GM19452 (cell line): ENCODE measurements around the gene IL36A.

Source experiments
- ATAC-seq: cut with Tn5 transposase; IDR thresholded peaks from one replicate; pipeline ENCODE4 v1.9.1; 2021; ENCODE audit not compliant: unreplicated experiment

Gene IL36A

DNA sequence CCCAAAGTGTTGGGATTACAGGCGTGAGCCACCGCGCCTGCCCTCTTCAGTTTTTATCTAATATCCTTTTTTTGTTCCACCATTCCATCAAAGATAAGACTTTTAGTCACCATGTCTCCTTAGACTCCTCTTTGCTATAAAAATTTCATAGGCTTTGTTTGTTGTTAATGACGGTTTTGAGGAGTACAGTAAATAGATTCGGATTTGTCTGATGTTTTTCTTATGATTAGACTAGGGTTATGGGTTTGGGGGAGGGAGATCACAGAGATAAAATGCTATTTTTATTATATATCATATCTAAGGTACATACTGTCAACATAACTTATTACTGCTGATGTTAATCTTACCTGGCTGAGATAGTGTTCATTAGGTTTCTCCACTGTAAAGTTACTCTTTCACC, 41.2 kb downstream of the IL36A start:
- no peak for ATAC-seq

DNA sequence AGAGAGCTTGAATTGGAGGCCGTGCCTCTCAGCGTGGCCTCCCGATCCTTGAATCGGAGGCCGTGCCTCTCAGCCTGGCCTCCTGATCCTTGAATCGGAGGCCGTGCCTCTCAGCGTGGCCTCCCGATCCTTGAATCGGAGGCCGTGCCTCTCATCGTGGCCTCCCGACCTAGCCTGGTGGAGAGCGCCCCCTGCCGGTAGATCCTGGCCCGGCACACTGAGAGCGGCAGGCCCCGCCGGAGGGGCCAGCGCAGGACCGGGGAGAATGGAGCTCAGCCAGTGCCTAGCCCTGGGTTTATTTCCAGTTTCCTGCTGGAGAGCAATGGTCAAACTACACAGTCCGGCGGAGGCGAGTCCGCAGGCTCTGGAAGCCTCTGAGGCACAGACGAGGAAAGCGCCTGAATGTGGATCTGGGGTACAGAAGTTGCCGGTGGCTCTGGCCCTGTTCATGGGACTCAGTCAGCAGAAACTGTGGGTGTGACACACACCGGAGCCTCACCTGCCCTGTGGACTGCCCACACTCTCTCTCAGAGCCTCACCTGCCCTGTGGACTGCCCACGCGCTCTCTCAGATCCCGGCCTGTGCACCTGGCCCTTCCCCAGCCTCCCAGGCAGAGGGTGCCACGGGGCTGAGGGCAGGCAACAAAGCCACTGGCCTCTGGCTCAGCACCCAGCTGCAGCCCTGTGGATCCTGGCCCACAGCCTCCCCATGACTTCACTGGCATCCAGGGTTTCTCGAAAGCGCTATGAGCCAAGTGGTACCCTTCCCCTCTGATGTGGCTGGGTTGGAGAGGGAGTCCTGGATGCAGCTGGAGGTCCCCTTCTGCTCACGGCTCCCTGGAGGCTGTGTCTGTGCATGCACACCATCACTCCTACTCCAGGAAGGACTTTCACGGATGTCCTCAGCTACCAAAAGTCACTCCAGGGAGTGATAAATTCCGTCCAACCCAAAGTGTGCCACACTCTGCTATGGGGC, 45.9 kb downstream of the IL36A start:
- no peak for ATAC-seq

DNA sequence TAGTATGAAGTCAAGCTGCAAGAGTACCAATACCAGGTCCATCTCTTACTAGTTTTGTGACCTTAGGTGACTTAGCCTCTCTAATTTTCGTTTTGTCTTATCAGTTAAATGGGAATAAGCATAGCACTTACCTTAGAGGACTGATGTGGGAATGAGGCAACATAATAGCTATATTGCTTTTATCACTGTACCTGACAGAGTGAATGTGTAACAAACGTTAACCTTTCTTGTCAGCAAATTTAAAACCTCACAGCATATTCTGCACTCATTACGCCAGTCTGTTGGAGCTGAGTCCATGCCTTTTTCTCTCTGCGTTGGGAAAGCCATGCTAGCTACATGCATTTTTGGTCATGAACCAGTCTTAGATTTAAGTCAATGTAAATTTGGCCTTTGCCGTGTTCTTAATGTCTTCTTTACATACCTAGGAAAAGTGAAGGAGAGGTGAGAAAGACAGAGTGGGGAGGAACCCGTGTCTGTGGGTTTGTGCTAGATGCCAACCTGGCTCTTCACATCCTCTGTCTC, 47.2 kb downstream of the IL36A start, which contains the start of gene IL36B:
TSS of gene IL36B (minus strand) at position 472 of the 522 bp plus-strand sequence.
- no peak for ATAC-seq

DNA sequence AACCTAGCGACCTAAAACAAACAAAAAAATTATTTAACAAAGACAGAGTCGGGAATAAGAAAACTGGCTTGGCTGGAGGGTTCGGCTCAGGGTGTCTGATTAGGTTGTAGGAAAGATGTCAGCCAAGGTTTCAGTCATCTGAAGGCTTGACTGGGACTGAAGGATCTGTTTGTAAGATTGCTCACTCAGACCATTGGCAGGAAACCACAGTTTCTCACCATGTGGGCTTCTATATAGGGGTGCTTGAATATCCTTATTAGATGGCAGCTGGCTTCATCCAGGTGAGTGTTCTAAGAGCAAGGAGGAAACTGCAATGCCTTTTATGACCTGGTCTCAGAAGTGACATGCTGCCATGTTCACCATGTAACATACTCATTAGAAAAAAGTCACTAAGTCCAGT, 48.4 kb downstream of the IL36A start:
- ATAC-seq: no peak

DNA sequence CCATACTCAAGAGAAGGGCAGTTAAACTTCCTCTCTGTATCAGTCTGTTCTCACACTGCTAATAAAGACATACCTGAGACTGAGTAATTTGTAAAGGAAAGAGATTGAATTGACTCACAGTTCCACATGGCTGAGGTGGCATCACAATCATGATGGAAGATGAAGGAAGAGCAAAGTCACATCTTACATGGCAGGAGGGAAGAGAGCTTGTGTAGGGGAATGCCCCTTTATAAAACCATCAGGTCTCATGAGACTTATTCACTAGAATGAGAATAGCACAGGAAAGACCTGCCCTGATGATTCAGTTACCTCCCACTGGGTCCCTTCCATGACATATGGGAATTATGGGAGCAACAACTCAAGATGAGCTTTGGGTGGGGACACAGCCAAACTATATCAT, 48.8 kb downstream of the IL36A start:
- no peak for ATAC-seq

DNA sequence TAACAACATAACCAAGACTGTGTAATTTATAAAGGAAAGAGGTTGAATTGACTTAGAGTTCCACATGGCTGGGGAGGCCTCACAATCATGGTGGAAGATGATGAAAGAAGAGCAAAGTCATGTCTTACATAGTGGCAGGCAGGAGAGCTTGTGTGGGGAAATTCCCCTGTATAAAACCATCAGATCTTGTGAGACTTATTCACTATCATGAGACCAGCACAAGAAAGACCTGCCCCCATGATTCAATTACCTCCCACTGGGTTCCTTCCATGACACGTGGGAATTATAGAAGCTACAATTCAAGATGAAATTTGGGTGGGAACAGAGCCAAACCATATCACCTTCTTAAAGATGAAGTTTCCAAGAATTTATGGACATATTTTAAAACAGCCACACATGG, 51.3 kb downstream of the IL36A start:
- no peak for ATAC-seq

- ATAC-seq: no peak
Measured at GRCh38 chr2:113057117-113057516, 51.9 kb downstream of the IL36A start.
